ENCODE data around the gene NR2F1-AS1.
"Not testable (repeated sequence)": the region's sequence is repeated elsewhere in the genome, so short reads cannot be mapped to it uniquely, and the experiment has no call there.

Gene NR2F1-AS1

GRCh38 chr5:93503598-93504067, 77.4 kb downstream of the NR2F1-AS1 start:
- in situ Hi-C loops (cut with HindIII; ENCODE audit: low pct_unique_long_range_greater_than_20kb, low sequenced_read_pairs) = no loop called here
- TF ChIP-seq JUND (IDR thresholded peaks at IDR 0.05; ENCODE audit: low read depth) = no peak
- no peak for DNase-seq (ENCODE audit: low read depth in 1 of 2, low spot score in 1 of 2)

GRCh38 chr5:93497096-93497495, 83.9 kb downstream of the NR2F1-AS1 start:
- no peak for TF ChIP-seq JUND (IDR thresholded peaks at IDR 0.05; ENCODE audit: low read depth)
- in situ Hi-C loops (cut with HindIII; ENCODE audit: low pct_unique_long_range_greater_than_20kb, low sequenced_read_pairs) = no loop called here
- DNase-seq (ENCODE audit: low read depth in 1 of 2, low spot score in 1 of 2) = peak in 1 of 2 experiments; percentile 5

- in situ Hi-C loops (cut with HindIII; ENCODE audit: low pct_unique_long_range_greater_than_20kb, low sequenced_read_pairs) = no loop called here
- no peak for DNase-seq (ENCODE audit: low read depth in 1 of 2, low spot score in 1 of 2)
- TF ChIP-seq JUND (IDR thresholded peaks at IDR 0.05; ENCODE audit: low read depth) = no peak
Measured at GRCh38 chr5:93479982-93480509, 101.0 kb downstream of the NR2F1-AS1 start.

GRCh38 chr5:93477816-93478215, 103.2 kb downstream of the NR2F1-AS1 start:
- in situ Hi-C loops (cut with HindIII; ENCODE audit: low pct_unique_long_range_greater_than_20kb, low sequenced_read_pairs) = no loop called here
- DNase-seq (ENCODE audit: low read depth in 1 of 2, low spot score in 1 of 2) = no peak
- no peak for TF ChIP-seq JUND (IDR thresholded peaks at IDR 0.05; ENCODE audit: low read depth)

GRCh38 chr5:93476251-93476742, 104.7 kb downstream of the NR2F1-AS1 start:
- DNase-seq (ENCODE audit: low read depth in 1 of 2, low spot score in 1 of 2) = no peak
- TF ChIP-seq JUND (IDR thresholded peaks at IDR 0.05; ENCODE audit: low read depth) = no peak
- in situ Hi-C loops (cut with HindIII; ENCODE audit: low pct_unique_long_range_greater_than_20kb, low sequenced_read_pairs) = no loop called here

GRCh38 chr5:93462916-93463315, 118.1 kb downstream of the NR2F1-AS1 start:
- no peak for TF ChIP-seq JUND (IDR thresholded peaks at IDR 0.05; ENCODE audit: low read depth)
- DNase-seq (ENCODE audit: low read depth in 1 of 2, low spot score in 1 of 2) = no peak
- in situ Hi-C loops (cut with HindIII; ENCODE audit: low pct_unique_long_range_greater_than_20kb, low sequenced_read_pairs) = no loop called here

GRCh38 chr5:93461756-93462155, 119.3 kb downstream of the NR2F1-AS1 start:
- in situ Hi-C loops (cut with HindIII; ENCODE audit: low pct_unique_long_range_greater_than_20kb, low sequenced_read_pairs) = no loop called here
- no peak for DNase-seq (ENCODE audit: low read depth in 1 of 2, low spot score in 1 of 2)
- no peak for TF ChIP-seq JUND (IDR thresholded peaks at IDR 0.05; ENCODE audit: low read depth)

- DNase-seq (ENCODE audit: low read depth in 1 of 2, low spot score in 1 of 2) = no peak
- in situ Hi-C loops (cut with HindIII; ENCODE audit: low pct_unique_long_range_greater_than_20kb, low sequenced_read_pairs) = no loop called here
- no peak for TF ChIP-seq JUND (IDR thresholded peaks at IDR 0.05; ENCODE audit: low read depth)
Measured at GRCh38 chr5:93460286-93460685, 120.7 kb downstream of the NR2F1-AS1 start.

- in situ Hi-C loops (cut with HindIII; ENCODE audit: low pct_unique_long_range_greater_than_20kb, low sequenced_read_pairs) = not testable (repeated sequence)
Measured at GRCh38 chr5:93456796-93457195, 124.2 kb downstream of the NR2F1-AS1 start.

GRCh38 chr5:93454896-93455295, 126.1 kb downstream of the NR2F1-AS1 start:
- in situ Hi-C loops (cut with HindIII; ENCODE audit: low pct_unique_long_range_greater_than_20kb, low sequenced_read_pairs) = no loop called here
- DNase-seq (ENCODE audit: low read depth in 1 of 2, low spot score in 1 of 2) = no peak
- TF ChIP-seq JUND (IDR thresholded peaks at IDR 0.05; ENCODE audit: low read depth) = no peak

More at GRCh38 chr5:93456796-93457195, 124.2 kb downstream of the NR2F1-AS1 start:
- not testable (repeated sequence) for DNase-seq (ENCODE audit: low read depth in 1 of 2, low spot score in 1 of 2)

- in situ Hi-C loops (cut with HindIII; ENCODE audit: low pct_unique_long_range_greater_than_20kb, low sequenced_read_pairs) = no loop called here
- DNase-seq (ENCODE audit: low read depth in 1 of 2, low spot score in 1 of 2) = no peak
- no peak for TF ChIP-seq JUND (IDR thresholded peaks at IDR 0.05; ENCODE audit: low read depth)
Measured at GRCh38 chr5:93452255-93452654, 128.8 kb downstream of the NR2F1-AS1 start.

- in situ Hi-C loops (cut with HindIII; ENCODE audit: low pct_unique_long_range_greater_than_20kb, low sequenced_read_pairs) = no loop called here
- DNase-seq (ENCODE audit: low read depth in 1 of 2, low spot score in 1 of 2) = no peak
- TF ChIP-seq JUND (IDR thresholded peaks at IDR 0.05; ENCODE audit: low read depth) = no peak
Measured at GRCh38 chr5:93438124-93438523, 142.9 kb downstream of the NR2F1-AS1 start.

- peak in 1 of 2 experiments; percentile 7 for DNase-seq (ENCODE audit: low read depth in 1 of 2, low spot score in 1 of 2)
- in situ Hi-C loops (cut with HindIII; ENCODE audit: low pct_unique_long_range_greater_than_20kb, low sequenced_read_pairs) = no loop called here
- no peak for TF ChIP-seq JUND (IDR thresholded peaks at IDR 0.05; ENCODE audit: low read depth)
Measured at GRCh38 chr5:93436083-93436482, 144.9 kb downstream of the NR2F1-AS1 start.

GRCh38 chr5:93433422-93433821, 147.6 kb downstream of the NR2F1-AS1 start:
- in situ Hi-C loops (cut with HindIII; ENCODE audit: low pct_unique_long_range_greater_than_20kb, low sequenced_read_pairs) = no loop called here
- no peak for DNase-seq (ENCODE audit: low read depth in 1 of 2, low spot score in 1 of 2)
- TF ChIP-seq JUND (IDR thresholded peaks at IDR 0.05; ENCODE audit: low read depth) = no peak

Data from T47D (cell line).